Measurements from ENCODE around the gene RPAIN. TPM values are rescaled to one million over a fixed set of nuclear protein-coding genes. Genes with fewer than 3 reads are reported as not detected.

Gene RPAIN
- total and polyA plus RNA-seq, 7 donors = 21.3 to 53.8 (median 37.8) TPM

- no peak for DNase-seq
- peak overlapping the region; percentile 50 to 88 (median 75) for H3K4me3 ChIP-seq
- peaks cover 0 to 23% (median 18%) of the 10 kb centered on the region in 4 donors for H3K4me1 ChIP-seq
- no peaks in the 10 kb centered on the region for H3K9me3 ChIP-seq
- WGBS, 2 donors = 23 to 56% methylated on average over 5 of the region's 5 CpGs
- peaks cover 5 to 50% (median 22%) of the 10 kb centered on the region in 4 donors for H3K36me3 ChIP-seq
- no peaks in the 10 kb centered on the region for H3K27me3 ChIP-seq
- intact Hi-C loops (cut with DNase I) = loop anchor here (5.0 kb wide), 4 partner anchors 34 to 191 kb away; partner anchors contain the start of genes DERL2, MIS12 and RABEP1
- peak overlapping the region in 3 of 4 donors; percentile 80 to 83 (median 81) for H3K27ac ChIP-seq
- TF ChIP-seq EP300 (IDR thresholded peaks at IDR 0.05) (no peak), CTCF (IDR thresholded peaks at IDR 0.05) (no peak), POLR2A (IDR thresholded peaks at IDR 0.05) (no peak), POLR2AphosphoS5 (IDR thresholded peaks at IDR 0.05) (no peak)
Observed at GRCh38 chr17:5437721-5438317, 17.8 kb downstream of the RPAIN start.

GRCh38 chr17:5438716-5439445 is 18.9 kb downstream of the RPAIN start, which contains the start of gene C1QBP:
TSS of gene C1QBP (minus strand) at chr17:5439155. CDS start at chr17:5439073, 82 bp downstream.
- H3K27me3 ChIP-seq = no peaks in the 10 kb centered on the region
- TF ChIP-seq EP300 (IDR thresholded peaks at IDR 0.05) (no peak), CTCF (IDR thresholded peaks at IDR 0.05) (peak; percentile 91 to 99 (median 98)), POLR2AphosphoS5 (IDR thresholded peaks at IDR 0.05) (peak; percentile 23 to 85 (median 80)), POLR2A (IDR thresholded peaks at IDR 0.05) (peak in 1 of 2 donors; percentile 13)
- H3K36me3 ChIP-seq = peaks cover 9 to 48% (median 20%) of the 10 kb centered on the region in 4 donors
- H3K27ac ChIP-seq = peak within 1 kb of the TSS; percentile 66 to 83 (median 80)
- WGBS, 2 donors = 0 to 1% methylated on average over 75 of the region's 75 CpGs
- DNase-seq = peak; percentile 94
- H3K9me3 ChIP-seq = no peaks in the 10 kb centered on the region
- peak within 1 kb of the TSS; percentile 50 to 88 (median 75) for H3K4me3 ChIP-seq
- intact Hi-C loops (cut with DNase I) = loop anchor here (5.0 kb wide), 4 partner anchors 33 to 192 kb away; partner anchors contain the start of genes DERL2, MIS12 and RABEP1
- peaks cover 0 to 23% (median 18%) of the 10 kb centered on the region in 4 donors for H3K4me1 ChIP-seq

GRCh38 chr17:5439446-5439764 is 19.4 kb downstream of the RPAIN start:
- 0 to 23% methylated on average over 1 of the region's 1 CpG for WGBS, 2 donors
- H3K9me3 ChIP-seq = no peaks in the 10 kb centered on the region
- TF ChIP-seq POLR2A (IDR thresholded peaks at IDR 0.05) = no peak
- peak in 1 of 4 experiments; percentile 4 for TF ChIP-seq CTCF (IDR thresholded peaks at IDR 0.05)
- H3K4me1 ChIP-seq = peaks cover 0 to 23% (median 18%) of the 10 kb centered on the region in 4 donors
- intact Hi-C loops (cut with DNase I) = loop anchor here (5.0 kb wide), 4 partner anchors 33 to 192 kb away; partner anchors contain the start of genes DERL2, MIS12 and RABEP1
- H3K4me3 ChIP-seq = peak overlapping the region; percentile 50 to 88 (median 75)
- no peaks in the 10 kb centered on the region for H3K27me3 ChIP-seq
- H3K27ac ChIP-seq = peak overlapping the region; percentile 66 to 83 (median 80)
- DNase-seq = no peak
- peaks cover 10 to 48% (median 21%) of the 10 kb centered on the region in 4 donors for H3K36me3 ChIP-seq

GRCh38 chr17:5443728-5444127 is 23.7 kb downstream of the RPAIN start:
- no peak for TF ChIP-seq EP300 (IDR thresholded peaks at IDR 0.05)
- TF ChIP-seq POLR2AphosphoS5 (IDR thresholded peaks at IDR 0.05) = no peak
- TF ChIP-seq POLR2A (IDR thresholded peaks at IDR 0.05) = no peak
- TF ChIP-seq CTCF (IDR thresholded peaks at IDR 0.05) = no peak
- WGBS, 2 donors = 96 to 98% methylated on average over 6 of the region's 6 CpGs
- H3K4me3 ChIP-seq = no peak overlapping the region
- H3K36me3 ChIP-seq = peaks cover 6 to 55% (median 29%) of the 10 kb centered on the region in 4 donors
- no peaks in the 10 kb centered on the region for H3K9me3 ChIP-seq
- no peak for DNase-seq
- intact Hi-C loops (cut with DNase I) = no loop called here
- peaks cover 0 to 8% (median 6%) of the 10 kb centered on the region in 4 donors for H3K4me1 ChIP-seq
- H3K27me3 ChIP-seq = no peaks in the 10 kb centered on the region
- H3K27ac ChIP-seq = no peak overlapping the region
